Stimulated activated CD8-positive, alpha-beta memory T cell treated with anti-CD3 and anti-CD28 coated beads, Interleukin-7, amount 100 ng/mL, for 1 hour (primary cell): ENCODE results near the gene ZNF644.

Experiments
- DNase-seq, 2 donors: peaks; one replicate each; pipeline ENCODE4 v3.0.0-alpha.2; 2020; ENCODE audit warnings: low read depth in 2 of 2

The ZNF644 gene

DNA sequence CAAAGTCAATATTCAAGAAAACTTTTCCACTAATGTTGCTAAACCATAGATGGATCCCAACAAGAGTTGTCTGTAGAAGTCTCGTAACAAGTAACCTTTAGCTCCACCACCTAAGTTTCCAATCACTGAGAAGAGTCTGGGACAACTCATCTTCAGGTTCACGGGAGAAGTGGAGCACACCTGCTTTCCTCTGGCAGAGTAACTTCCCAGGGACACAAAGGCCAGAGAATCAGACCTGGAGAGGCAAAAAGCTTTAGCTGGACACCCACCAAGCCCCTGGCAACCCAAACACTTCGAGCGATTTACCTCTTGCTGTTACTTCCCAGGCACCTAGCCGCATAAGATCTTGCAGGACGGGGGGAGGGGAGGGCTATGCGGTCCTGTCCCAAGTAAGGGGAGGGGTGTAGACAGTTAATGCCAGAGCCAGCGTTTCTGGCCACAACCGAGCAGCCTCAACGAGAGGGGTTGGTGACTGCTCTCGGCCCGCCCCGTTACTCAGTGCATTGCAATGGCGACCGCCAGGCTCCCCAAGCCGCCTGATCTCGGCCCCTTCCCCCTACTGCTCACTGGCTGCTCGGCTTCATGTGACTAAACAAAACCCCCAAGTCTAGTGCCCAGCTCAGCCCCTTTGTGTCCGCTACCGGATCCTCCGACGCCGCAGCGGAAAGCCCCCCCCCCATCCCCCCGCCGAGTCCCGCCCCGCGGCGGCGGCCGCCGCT lies 709 bp downstream of the ZNF644 start:
- DNase-seq, result peak in 1 of 2 donors; percentile 29

DNA sequence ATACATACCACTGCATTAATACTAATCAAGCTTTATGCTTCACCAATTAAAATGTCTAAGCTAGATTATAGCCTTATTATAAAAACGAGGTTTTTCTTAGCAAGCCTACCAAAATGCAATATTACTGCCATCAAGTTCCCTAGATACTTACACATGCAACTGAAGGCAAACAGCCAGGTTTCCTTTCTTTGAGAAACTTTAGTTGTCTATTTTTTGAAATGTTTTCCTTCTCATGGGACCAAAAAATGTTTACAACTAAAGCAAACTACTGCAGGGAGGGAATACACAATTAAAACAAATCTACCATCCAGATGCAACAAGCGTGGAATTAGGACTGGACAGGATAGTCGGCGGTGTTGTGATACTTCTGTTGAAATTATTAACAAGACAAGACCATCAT lies 1.3 kb downstream of the ZNF644 start:
- DNase-seq, result no peak

DNA sequence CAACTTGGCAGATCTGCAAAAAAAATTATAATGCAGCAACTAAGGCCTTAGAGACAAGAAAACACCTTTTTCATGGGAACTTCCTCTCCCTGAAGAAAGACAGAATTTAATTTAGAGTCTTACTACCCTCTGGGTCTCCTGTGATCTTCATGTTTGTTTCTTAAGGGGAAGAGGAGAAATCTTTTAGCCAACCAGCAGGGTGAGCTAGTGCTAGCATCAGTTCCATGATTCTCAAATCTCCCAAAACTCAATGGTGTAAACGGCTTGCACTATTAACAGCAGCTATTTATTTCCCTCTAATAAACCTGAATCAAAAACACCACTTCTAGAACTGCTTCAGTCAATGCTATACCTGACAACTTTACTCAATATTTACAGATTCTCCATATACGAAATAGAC lies 3.8 kb downstream of the ZNF644 start:
- DNase-seq, result no peak

DNA sequence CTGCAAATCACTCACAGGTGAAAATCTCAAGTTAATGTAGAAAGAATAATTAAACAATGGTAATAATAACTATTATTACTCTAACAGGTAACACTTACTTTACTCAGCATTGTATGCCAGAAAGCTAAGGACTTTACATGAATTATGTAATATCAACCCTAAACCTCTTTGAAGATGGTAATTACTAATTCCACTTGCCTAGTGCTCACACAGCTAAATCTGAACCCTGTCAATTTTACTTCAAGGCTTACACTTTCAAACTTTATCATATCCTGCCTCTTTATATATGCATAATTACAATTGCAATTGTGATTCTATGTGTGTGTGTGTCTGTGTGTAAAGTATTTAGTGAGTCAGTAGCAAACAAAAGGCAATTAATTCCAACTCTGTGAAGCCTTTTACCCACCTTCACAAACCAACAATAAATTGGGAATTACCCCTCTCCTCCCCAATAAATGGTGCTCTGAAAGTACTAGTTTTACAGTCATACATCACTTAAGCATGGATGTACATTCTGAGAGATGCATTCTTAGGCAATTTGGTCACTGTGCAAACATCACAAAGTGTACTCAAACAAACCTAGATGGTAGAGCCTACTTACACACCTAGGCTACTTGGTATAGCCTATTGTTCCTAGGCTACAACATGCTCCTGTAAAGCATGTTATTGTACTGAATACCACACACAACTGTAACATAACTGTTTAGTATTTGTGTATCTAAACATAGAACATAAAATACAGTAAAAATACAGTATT lies 5.9 kb downstream of the ZNF644 start:
- DNase-seq, result no peak

DNA sequence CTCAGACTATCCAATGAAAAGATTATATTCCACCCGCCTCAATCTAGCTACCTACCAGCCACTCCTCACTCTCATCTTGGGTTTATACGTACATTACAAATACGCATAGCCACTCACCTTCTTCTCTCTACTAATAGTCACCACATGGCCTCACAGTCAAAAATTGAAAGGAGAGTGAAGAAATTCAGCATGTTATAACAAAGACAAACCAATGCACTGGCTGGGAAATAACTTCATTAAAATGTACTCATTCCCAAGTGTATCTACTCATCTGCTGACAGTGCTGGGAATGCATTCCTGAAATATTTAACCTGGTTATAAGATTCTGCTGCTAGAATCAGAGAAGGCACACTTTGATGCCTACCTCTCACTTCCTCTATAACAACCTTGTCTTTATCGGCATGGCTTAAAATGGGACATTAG lies 6.5 kb downstream of the ZNF644 start:
- no peak for DNase-seq

DNA sequence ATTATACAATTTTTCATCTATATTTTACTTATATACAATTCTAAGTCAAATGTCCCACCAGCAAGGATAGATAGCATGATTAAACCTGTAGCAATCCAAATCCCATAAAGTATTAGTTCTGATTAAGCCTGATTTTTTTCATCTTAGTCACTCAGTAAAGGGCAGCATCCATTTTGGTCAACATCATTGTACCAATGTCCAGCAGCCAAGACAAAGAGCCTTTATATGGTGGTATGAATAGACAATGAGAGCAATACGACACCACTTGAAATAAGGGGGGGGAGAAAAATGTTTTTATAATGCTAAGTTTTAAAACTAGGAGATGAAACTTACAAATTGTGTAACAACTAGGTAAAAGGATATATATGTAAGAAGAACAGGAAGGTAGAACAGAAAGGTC lies 7.4 kb downstream of the ZNF644 start:
- DNase-seq, result no peak

DNA sequence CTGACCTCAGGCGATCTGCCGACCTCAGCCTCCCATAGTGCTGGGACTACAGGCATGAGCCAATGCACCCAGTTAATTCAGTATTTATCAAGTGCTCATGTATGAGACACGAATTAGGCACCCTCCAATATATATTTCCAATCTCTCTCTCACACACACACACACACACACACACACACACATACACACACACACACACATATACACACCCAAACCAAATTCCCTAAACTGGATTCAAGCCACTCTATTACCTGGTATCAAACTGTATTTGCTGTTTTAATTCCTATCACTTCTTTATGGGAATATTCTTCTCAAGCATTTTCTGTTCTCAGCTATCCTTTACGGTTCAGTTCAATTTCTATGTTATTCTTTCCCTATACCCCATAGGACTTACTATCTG lies 8.5 kb downstream of the ZNF644 start:
- no peak for DNase-seq

DNA sequence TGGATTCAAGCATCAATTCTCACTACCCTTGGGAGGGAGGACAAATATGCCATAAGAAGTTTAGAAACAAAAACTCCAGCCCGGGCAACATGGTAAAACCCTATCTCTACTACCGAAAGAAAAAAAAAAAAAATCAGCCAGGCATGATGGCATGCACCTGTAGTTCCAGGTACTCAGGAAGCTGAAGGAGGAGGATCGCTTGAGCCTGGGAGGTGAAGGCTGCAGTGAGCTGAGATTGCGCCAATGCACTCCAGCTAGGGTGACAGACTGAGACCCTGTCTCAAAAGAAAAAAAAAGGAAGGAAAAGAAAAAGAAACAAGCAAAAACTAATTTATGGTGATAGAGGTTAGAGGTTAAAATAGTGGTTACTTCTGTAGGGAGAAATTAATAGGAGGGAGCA lies 9.6 kb downstream of the ZNF644 start:
- no peak for DNase-seq

DNA sequence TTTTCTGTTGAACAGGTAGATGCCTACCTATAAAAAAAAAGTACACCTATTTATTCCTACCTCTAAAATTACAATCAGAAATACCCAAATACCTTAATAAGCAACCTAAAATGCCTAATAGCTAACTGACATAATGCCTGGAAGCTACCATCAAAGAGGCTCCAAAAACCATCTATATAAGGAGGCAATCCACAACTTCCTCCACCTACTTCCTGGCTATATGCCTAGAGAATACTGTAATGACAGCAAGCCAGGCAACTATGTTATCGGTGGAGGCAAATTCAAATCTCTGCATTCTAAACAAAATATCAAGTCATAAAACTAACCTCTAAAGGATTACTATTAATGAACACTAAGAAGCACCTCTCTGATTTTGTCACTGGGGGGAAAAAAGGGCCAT lies 10.1 kb downstream of the ZNF644 start:
- no peak for DNase-seq

DNA sequence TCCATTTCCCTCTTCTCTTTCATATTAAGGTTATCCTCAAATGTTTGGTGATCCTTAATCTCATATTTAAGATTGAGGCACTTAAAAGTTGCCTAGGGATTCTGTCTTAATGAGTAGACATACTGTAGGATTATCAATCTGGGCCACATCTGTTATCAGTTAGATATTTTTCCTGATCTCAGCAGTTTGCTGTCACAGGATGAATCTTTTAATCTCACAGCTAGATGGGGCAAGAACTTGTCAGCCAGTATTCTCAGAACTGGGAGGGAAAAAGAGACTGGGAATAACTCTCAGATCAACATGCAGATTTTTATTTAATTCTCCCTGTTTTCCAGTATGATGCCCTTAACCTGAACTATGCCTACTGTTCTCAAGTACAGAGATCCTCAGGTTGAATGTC lies 14.0 kb downstream of the ZNF644 start:
- no peak for DNase-seq

DNA sequence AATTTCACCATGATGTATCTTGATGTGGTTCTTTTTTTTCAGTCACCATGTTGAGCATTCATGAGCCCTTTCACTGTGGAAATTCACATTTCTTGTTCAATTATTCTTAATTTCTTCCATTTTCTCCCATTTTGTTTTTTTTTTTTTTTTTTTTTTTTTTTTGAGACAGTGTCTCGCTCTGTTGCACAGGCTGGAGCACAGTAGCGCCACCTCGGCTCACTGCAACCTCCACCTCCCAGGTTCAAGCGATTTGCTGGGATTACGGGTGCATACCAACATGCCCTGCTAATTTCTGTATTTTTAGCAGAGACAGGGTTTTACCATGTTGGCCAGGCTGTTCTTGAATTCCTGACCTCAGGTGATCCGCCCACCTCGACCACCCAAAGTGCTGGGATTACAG lies 14.7 kb downstream of the ZNF644 start:
- DNase-seq, result no peak

DNA sequence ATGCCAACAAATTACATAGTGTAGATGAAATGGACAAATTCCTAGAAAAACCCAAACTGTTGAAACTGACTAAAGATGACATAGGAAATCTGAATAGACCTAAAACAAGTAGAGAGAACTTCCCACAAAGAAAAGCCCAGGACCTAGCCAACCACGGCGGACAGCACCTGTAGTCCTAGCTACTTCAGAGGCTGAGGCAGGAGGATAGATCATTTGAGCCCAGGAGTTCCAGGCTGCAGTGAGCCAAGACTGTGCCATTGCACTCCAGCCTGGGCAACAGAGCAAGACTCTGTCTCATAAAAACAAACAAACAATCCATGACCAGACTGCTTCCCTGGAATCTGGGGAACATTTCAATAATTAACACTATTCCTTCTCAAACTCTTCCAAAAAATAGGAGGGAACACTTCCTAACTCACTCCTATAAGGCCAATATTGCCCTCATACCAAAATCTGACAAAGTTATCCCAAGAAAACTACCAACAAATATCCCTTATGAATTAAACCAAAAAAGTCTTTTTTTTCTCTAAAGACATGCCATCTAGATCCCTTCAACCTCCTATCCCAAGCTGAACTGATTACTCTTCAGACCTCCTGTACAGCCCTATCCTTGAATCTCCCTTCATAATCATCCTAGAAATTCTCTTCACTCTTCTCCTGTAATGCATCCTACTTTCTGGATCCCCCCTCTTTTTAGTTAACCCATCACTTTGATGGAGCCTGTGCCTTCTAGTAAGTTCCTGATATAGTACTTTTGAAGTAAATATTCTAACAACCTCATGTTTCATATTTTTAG lies 15.5 kb downstream of the ZNF644 start:
- no peak for DNase-seq

DNA sequence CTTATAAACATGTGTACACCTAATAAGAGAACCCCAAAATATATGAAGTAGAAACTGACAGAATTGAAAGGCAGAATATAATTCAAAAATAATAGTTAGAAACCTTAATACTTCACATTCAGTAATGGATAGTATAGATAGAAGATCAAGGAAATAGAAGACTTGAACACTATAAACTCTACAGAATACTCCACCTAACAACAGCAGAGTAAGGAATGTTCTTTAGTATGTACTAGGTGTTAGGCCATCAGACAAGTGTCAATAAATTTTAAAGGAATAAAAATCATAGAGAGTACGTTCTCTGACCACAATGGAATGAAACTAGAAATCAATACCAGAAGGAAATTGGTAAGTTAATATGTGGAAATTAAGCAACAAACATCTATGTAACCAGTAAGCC lies 16.6 kb downstream of the ZNF644 start:
- DNase-seq, result no peak

DNA sequence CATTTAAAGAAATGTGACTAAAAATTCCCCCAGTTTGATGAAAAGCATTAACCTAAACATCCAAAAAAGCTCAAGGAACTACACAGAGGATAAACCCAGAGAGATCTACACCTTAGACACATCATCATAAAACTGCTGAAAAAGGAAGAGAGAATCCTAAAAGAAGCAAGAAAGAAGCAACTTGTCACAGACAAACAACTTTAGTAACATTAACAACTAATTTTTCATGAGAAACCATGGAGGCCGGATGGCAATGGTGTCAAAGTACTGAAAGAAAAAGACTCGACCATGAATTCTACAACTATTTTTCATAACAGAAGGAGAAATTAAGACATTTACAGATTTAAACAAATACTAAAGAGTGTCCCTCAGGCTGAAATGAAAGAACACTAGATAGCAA lies 17.7 kb downstream of the ZNF644 start:
- no peak for DNase-seq

DNA sequence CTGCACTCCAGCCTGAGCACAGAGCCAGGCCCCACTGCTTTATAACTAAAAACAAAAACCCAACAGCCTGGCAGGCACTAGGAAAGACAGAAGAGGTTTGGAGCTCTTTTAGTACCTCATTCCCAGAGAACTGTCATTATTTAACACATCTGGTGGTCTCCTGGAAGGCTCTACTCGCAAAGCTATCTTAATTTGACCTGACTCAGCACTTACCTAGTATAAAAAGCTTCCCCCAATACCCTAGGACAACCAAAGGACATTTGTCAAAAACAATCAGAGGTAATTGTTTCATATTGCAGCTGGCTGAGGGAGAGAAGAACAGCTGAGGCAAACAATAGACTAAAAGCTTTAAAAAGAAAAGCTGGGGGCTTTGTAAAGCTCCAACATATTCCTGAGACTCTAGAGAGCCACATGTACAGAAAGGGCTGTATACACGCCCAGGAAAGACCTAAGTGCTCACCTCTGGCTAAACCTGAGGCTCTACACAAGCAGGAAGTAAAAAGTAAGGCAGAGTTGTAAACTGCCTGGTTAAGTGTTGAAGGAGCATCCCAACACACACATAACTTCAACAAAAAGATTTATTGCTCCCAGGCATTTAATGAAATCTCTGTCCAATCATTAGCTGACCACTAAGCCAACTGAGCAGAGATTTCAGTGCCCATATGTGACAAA lies 25.0 kb downstream of the ZNF644 start:
- DNase-seq, result no peak

DNA sequence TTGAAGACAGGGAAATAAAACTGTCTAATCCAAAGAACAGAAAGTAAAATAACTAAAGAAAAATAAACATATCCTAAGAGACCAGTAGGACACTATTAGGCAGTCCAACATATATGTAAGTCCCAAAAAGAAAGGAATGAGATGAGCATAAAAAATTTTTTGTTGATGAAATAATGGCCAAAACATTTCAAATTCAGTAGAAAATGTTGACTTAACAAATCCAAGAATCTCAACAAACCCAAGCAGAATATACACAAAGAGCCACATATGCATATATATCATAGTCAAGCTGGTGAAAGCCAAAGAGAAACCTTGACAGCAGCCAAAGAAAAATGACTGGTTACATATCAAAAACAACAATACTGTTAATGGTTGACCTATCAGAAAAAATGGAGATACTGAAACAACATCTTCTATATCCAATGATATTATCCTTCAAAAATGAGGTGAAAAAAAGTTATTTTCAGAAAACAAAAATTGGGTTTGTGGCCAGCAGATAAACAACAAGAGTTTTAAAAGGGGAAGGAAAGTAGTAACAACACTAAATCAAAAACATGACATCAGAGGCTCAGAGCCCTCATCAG lies 26.4 kb downstream of the ZNF644 start:
- no peak for DNase-seq

DNA sequence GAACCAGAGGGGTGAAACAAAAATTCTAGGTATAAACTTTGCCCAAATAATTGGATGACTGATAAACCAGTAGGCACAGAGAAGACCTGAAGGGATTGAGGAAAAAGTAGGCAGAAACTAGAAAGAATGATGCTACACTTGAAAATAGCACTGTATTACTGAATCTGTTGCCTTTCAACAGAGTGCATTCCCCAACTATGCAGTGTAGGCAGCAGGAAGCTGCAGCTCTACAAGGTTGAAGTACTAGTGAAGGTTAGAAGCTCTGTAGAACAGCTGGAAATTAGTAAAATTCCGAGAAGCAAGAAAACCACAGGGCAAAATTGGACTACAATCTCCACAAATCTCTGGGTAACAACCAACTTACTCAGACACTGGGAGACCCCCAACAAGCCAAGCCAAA lies 27.4 kb downstream of the ZNF644 start:
- DNase-seq, result no peak

DNA sequence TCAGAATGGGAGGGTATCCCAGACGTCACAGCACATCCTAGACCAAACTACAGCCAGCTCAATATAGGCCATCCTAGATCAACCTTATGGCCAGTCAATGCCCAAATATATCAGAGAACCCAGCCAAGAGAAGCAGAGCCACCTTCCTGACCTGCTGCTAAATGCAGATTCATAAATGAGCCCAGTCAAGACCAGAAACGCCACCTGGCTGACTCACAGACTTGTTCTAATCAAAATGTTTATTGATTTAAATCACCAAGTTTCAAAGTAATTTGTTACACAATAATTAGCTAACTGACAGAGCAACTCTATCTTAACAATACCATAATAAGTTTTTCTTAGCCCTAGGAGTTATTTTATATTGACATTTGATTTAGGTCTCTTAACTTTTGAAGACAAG lies 28.6 kb downstream of the ZNF644 start:
- DNase-seq, result no peak

DNA sequence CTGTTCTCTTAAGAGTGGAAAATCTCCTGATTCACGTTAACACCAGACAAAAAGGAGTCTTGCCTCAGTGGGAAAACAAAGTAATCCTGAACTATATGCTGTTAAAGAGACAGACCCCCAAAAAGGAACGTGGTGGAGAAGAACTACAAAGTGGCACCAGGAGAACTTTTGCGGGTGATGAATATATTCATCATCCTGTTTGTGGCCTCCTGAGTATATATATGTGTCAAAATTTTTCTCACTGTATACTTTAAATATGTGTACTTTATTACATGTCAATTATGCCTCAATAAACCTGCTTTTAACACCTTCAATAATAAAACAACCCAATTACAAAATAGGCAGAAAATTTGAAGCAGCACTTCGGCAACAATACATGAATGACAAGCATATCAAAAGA lies 31.1 kb downstream of the ZNF644 start:
- DNase-seq, result no peak

DNA sequence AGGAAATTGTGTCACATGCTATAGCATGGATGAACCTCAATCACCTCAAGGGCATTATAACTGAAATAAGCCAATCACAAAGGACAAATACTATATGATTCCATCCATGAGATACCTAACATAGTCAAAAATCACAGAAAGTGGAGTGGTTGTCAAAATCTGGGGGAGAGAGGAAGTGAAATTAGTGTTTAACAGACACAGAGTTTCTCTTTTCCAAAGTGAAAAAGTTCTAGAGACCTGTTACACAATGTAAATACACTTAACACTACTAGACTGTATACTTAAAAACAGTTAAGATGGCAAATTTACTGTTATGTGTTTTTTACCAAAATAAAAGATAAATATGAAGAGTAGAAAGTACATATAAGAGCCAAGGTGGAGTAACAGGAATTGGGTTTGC lies 31.8 kb downstream of the ZNF644 start:
- DNase-seq, result no peak

DNA sequence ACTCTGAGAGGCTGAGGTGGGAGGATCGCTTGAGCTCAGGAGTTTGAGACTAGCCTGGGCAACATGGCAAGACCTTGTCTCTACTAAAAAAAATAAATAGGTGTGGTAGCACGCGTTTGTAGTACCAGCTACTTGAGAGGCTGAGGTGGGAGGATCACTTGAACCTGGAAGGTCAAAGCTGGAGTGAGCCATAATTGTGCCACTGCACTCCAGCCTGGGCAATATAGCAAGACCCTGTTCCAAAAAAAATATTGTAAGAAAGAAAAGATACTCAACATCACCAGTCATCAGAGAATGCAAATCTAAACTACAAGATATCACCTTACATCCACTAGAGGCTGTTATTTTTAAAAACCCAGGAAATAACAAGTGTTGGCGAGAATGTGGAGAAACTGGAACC lies 32.5 kb downstream of the ZNF644 start:
- no peak for DNase-seq

DNA sequence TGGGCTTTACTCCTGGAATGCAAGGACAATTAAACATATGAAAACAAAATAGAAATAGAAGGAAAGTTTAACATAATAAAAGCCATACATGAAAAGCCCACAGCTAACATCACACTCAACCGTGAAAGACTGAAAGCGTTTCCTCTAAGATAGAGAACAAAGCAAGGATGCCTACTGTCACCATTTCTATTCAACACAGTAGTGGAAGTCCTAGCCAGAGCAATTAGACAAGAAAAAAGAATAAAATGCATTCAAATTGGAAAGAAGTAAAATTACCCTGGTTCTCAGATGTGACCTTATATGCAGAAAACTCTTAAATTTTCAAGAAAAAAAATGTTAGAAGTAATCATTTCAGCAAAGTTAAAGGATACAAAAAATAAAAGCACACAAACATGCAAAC lies 34.0 kb downstream of the ZNF644 start:
- DNase-seq, result no peak
